SK-N-SH (cell line): Measurements from ENCODE around the gene MIS18A. TPM values are rescaled to one million over a fixed set of nuclear protein-coding genes. Genes with fewer than 3 reads are reported as not detected.

Experiments
- CTCF ChIA-PET: fragments of 300-600, 350-600 bp; formaldehyde crosslinking; extraction: SDS; loops from one replicate; lab custom pipeline; 2021; lab: Yijun Ruan, JAX
- POLR2A ChIA-PET: fragments of 350-600 bp; sonication (Branson Sonifier 250); formaldehyde crosslinking; extraction: SDS; loops from one replicate; lab custom pipeline; 2020; ENCODE audit warnings: antibody characterized with exemption, inconsistent platforms; lab: Yijun Ruan, JAX
- DNase-seq: peaks from one replicate; pipeline ENCODE4 v3.0.0; 2012
- H2AFZ ChIP-seq: fragments of 200-600 bp; sonication (generic); 2 replicates; pipeline ENCODE4 v1.8.1; 2016; ENCODE audit warnings: antibody characterized with exemption, mild to moderate bottlenecking, low read depth
- H3F3A ChIP-seq: fragments of 200-600 bp; sonication (generic); replicated peaks from 2 replicates; pipeline ENCODE3; 2016; ENCODE audit warnings: antibody characterized with exemption, mild to moderate bottlenecking; ENCODE audit not compliant: insufficient read depth
- H3K27ac ChIP-seq, 2 experiments: fragments of 200-500 bp in 1 of 2; fragments of 200-600 bp in 1 of 2; sonication (Bioruptor generic) in 1 of 2; sonication (generic), shearing (Covaris generic) in 1 of 2; 2 replicates each; pipeline versions ENCODE4 v1.5.1 to v1.6.1; 2014 to 2016; ENCODE audit warnings: low read depth in 2 of 2, inconsistent platforms in 1 of 2, low read length in 1 of 2, mild to moderate bottlenecking in 1 of 2, mixed read lengths in 1 of 2
- H3K27me3 ChIP-seq: fragments of 200-600 bp; sonication (generic), shearing (Covaris generic); 2 replicates; pipeline ENCODE4 v1.6.1; 2016; ENCODE audit warnings: mixed run types; ENCODE audit not compliant: insufficient read depth
- H3K36me3 ChIP-seq, 2 experiments: fragments of 200-500 bp in 1 of 2; fragments of 200-600 bp in 1 of 2; sonication (Bioruptor generic) in 1 of 2; sonication (generic) in 1 of 2; replicated peaks in 1 of 2; 2 replicates each; pipeline versions ENCODE3 to v1.5.1; 2014 to 2016; ENCODE audit warnings: low read length in 1 of 2, mild to moderate bottlenecking in 1 of 2; ENCODE audit not compliant: insufficient read depth in 2 of 2, control insufficient read depth in 1 of 2
- H3K4me1 ChIP-seq, 2 experiments: fragments of 200-500 bp in 1 of 2; fragments of 200-600 bp in 1 of 2; sonication (Bioruptor generic) in 1 of 2; sonication (generic), shearing (Covaris generic) in 1 of 2; 2 replicates each; pipeline versions ENCODE4 v1.5.1 to v1.6.1; 2014 to 2016; ENCODE audit warnings: low read depth in 1 of 2, low read length in 1 of 2, mixed run types in 1 of 2; ENCODE audit not compliant: insufficient read depth in 2 of 2, control insufficient read depth in 1 of 2
- H3K4me2 ChIP-seq: fragments of 200-600 bp; sonication (generic), shearing (Covaris generic); 2 replicates; pipeline ENCODE4 v1.6.1; 2017; ENCODE audit warnings: mixed run types
- H3K4me3 ChIP-seq, 2 experiments: fragments of 200-500 bp in 1 of 2; fragments of 200-600 bp in 1 of 2; sonication (Bioruptor generic) in 1 of 2; sonication (generic), shearing (Covaris generic) in 1 of 2; 2 replicates each; pipeline versions ENCODE4 v1.5.1 to v1.8.1; 2014 to 2016; ENCODE audit warnings: low read depth in 2 of 2, inconsistent platforms in 1 of 2, low read length in 1 of 2, mild to moderate bottlenecking in 1 of 2, mixed read lengths in 1 of 2, moderate library complexity in 1 of 2
- H3K79me2 ChIP-seq: fragments of 200-600 bp; sonication (generic); 2 replicates; pipeline ENCODE4 v1.8.1; 2017; ENCODE audit warnings: mild to moderate bottlenecking; ENCODE audit not compliant: insufficient read depth
- H3K9ac ChIP-seq: fragments of 200-600 bp; sonication (generic); 2 replicates; pipeline ENCODE4 v1.6.1; 2017; ENCODE audit warnings: mixed run types
- H3K9me2 ChIP-seq: fragments of 200-600 bp; sonication (generic); 2 replicates; pipeline ENCODE4 v1.6.1; 2017; ENCODE audit warnings: mixed run types
- H3K9me3 ChIP-seq: fragments of 200-600 bp; sonication (generic); 2 replicates; pipeline ENCODE4 v1.6.1; 2017; ENCODE audit warnings: mixed run types, mild to moderate bottlenecking, moderate library complexity
- H4K20me1 ChIP-seq: fragments of 200-600 bp; sonication (generic); 2 replicates; pipeline ENCODE4 v1.6.1; 2017; ENCODE audit warnings: mild to moderate bottlenecking, mixed run types; ENCODE audit not compliant: insufficient read depth
- CHD2 ChIP-seq: fragments of 150-350 bp; IDR thresholded peaks from 2 replicates; pipeline ENCODE4 v1.6.1; 2018; ENCODE audit warnings: low read length; ENCODE audit not compliant: partially characterized antibody
- CTCF ChIP-seq: fragments of 200-600 bp; sonication (generic); IDR thresholded peaks from 2 replicates; pipeline ENCODE4 v1.6.1; 2017; ENCODE audit warnings: antibody characterized with exemption, mild to moderate bottlenecking, moderate library complexity
- ELF1 ChIP-seq: IDR thresholded peaks from 2 replicates; pipeline ENCODE4 v1.4.0; 2012
- EP300 ChIP-seq, 2 experiments: IDR thresholded peaks; 2 replicates each; pipeline versions ENCODE4 v1.4.0 to v1.6.1; 2012; ENCODE audit warnings: borderline replicate concordance in 1 of 2, low read depth in 1 of 2, low read length in 1 of 2
- EZH2phosphoT487 ChIP-seq: fragments of 200-600 bp; sonication (generic); IDR thresholded peaks from 2 replicates; pipeline ENCODE4 v1.6.1; 2017; ENCODE audit warnings: low read depth, mixed run types, mild to moderate bottlenecking, antibody characterized with exemption, moderate library complexity, borderline replicate concordance
- GABPA ChIP-seq: IDR thresholded peaks from 2 replicates; pipeline ENCODE4 v1.4.0; 2012; ENCODE audit warnings: low read depth, mild to moderate bottlenecking
- MEF2A ChIP-seq: IDR thresholded peaks from 2 replicates; pipeline ENCODE4 v1.4.0; 2012; ENCODE audit warnings: low read depth, borderline replicate concordance
- NFIC ChIP-seq: IDR thresholded peaks from 2 replicates; pipeline ENCODE4 v1.4.0; 2012; ENCODE audit warnings: borderline replicate concordance
- NRF1 ChIP-seq: IDR thresholded peaks from 2 replicates; pipeline ENCODE4 v1.6.1; 2012; ENCODE audit warnings: low read depth, mild to moderate bottlenecking, low read length
- POLR2AphosphoS5 ChIP-seq: IDR thresholded peaks from 2 replicates; pipeline ENCODE4 v1.6.1; 2012; ENCODE audit warnings: low read depth, low read length
- RAD21 ChIP-seq: IDR thresholded peaks from 2 replicates; pipeline ENCODE4 v1.6.1; 2012; ENCODE audit warnings: mild to moderate bottlenecking, low read length
- RXRA ChIP-seq: IDR thresholded peaks from 2 replicates; pipeline ENCODE4 v1.4.0; 2012; ENCODE audit warnings: low read depth, mild to moderate bottlenecking, borderline replicate concordance
- SMC3 ChIP-seq: IDR thresholded peaks from 2 replicates; pipeline ENCODE4 v1.6.1; 2012; ENCODE audit warnings: low read depth, low read length, improper control_type of control experiment
- TEAD4 ChIP-seq: IDR thresholded peaks from 2 replicates; pipeline ENCODE4 v1.4.0; 2012; ENCODE audit warnings: mild to moderate bottlenecking, borderline replicate concordance; ENCODE audit not compliant: insufficient read depth
- YY1 ChIP-seq: IDR thresholded peaks from 2 replicates; pipeline ENCODE4 v1.4.0; 2012; ENCODE audit warnings: low read depth, mild to moderate bottlenecking
- WGBS: methylation state at CpG from one replicate; pipeline ENCODE4 v1.1.6; 2017; ENCODE audit warnings: low lambda C conversion rate; 5-methylcytosine and 5-hydroxymethylcytosine counted together
- polyA plus RNA-seq, 3 experiments: library from polyadenylated mRNA; depleted of rRNA; stranded (reverse); fragments of >200 nt; gene quantifications; 2 replicates each; pipeline ENCODE4 v1.2.3, GENCODE V29; 2012
- TF ChIP-seq, protein P1 (sequence below): IDR thresholded peaks from 2 replicates; pipeline ENCODE4 v1.4.0; 2012; ENCODE audit warnings: low read depth, borderline replicate concordance
- TF ChIP-seq, protein P2 (sequence below): IDR thresholded peaks from 2 replicates; pipeline ENCODE4 v1.4.0; 2012; ENCODE audit warnings: low read depth
- TF ChIP-seq, protein P3 (sequence below): IDR thresholded peaks from 2 replicates; pipeline ENCODE4; 2012

Gene MIS18A
- polyA plus RNA-seq, 1 of the 3 experiments (the other 2 are of a cell fraction), result 14.2 TPM

DNA sequence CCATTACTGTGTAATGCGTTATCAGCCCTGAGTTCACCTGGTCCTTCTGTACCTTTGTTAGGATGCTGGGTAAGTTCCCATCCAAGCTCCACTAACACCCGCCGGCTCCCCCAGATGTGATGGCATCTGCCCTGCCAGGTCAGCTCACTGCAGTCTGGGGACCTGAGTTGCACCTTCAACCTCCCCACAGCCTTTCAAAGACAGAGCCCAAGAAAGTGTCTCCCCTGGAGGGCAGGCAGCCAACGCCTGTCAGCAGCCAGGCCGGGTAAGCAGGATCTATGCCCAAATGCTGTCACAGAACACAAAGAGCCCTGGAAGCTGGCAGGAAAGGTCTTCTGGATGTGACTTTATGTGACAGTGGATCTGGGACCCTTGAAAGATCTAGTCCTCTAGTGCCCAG is 33.5 kb upstream of the MIS18A start:
- Histone ChIP-seq H3K36me3 (peaks cover 21 to 57% of the 10 kb centered on the region in 2 experiments), H3K9me3 (no peaks in the 10 kb centered on the region), H3K4me1 (no peaks in the 10 kb centered on the region), H3K4me3 (no peak overlapping the region), H3K4me2 (no peak overlapping the region), H3F3A (no peaks in the 10 kb centered on the region), H3K79me2 (peaks cover 14% of the 10 kb centered on the region; the same call in 1 of the 2 replicates), H3K9ac (no peak overlapping the region), H2AFZ (no peak overlapping the region), H3K27me3 (no peaks in the 10 kb centered on the region), H4K20me1 (0 out of 2 replicates have a peak, but pooled peaks cover 3% of the 10 kb centered on the region), H3K27ac (no peak overlapping the region), H3K9me2 (no peaks in the 10 kb centered on the region)
- 100% methylated on average over 5 of the region's 5 CpGs for WGBS
- TF ChIP-seq CTCF, result no peak
- no peak for DNase-seq
- ChIA-PET POLR2A (no interaction called here), CTCF (no interaction called here)

GRCh38 chr21:32311621-32312020 is 32.8 kb upstream of the MIS18A start:
- CTCF ChIA-PET, result interaction anchor here (1.1 kb wide), 1 partner anchor 91 kb away, joined by 3 read pairs; no protein-coding TSS in a partner anchor
- no peak overlapping the region for H3K27ac ChIP-seq
- peaks cover 21 to 53% of the 10 kb centered on the region in 2 experiments for H3K36me3 ChIP-seq
- no peaks in the 10 kb centered on the region for H3K27me3 ChIP-seq
- no peaks in the 10 kb centered on the region for H3K9me2 ChIP-seq
- POLR2A ChIA-PET, result no interaction called here
- no peak overlapping the region for H2AFZ ChIP-seq
- H3K4me1 ChIP-seq, result no peaks in the 10 kb centered on the region
- no peaks in the 10 kb centered on the region for H3K9me3 ChIP-seq
- peaks cover 9% of the 10 kb centered on the region; the same call in 1 of the 2 replicates for H3K79me2 ChIP-seq
- H4K20me1 ChIP-seq, result 0 out of 2 replicates have a peak, but pooled peaks cover 3% of the 10 kb centered on the region
- no peak overlapping the region for H3K4me3 ChIP-seq
- H3K4me2 ChIP-seq, result no peak overlapping the region
- TF ChIP-seq, protein P1, sequence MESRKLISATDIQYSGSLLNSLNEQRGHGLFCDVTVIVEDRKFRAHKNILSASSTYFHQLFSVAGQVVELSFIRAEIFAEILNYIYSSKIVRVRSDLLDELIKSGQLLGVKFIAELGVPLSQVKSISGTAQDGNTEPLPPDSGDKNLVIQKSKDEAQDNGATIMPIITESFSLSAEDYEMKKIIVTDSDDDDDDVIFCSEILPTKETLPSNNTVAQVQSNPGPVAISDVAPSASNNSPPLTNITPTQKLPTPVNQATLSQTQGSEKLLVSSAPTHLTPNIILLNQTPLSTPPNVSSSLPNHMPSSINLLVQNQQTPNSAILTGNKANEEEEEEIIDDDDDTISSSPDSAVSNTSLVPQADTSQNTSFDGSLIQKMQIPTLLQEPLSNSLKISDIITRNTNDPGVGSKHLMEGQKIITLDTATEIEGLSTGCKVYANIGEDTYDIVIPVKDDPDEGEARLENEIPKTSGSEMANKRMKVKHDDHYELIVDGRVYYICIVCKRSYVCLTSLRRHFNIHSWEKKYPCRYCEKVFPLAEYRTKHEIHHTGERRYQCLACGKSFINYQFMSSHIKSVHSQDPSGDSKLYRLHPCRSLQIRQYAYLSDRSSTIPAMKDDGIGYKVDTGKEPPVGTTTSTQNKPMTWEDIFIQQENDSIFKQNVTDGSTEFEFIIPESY, result no peak
- TF ChIP-seq EZH2phosphoT487 (no peak), ELF1 (no peak), TEAD4 (no peak), CHD2 (no peak), RAD21 (no peak), NRF1 (no peak), MEF2A (no peak), POLR2AphosphoS5 (no peak), NFIC (no peak), EP300 (IDR thresholded peaks at IDR 0.05; ENCODE audit: borderline replicate concordance in 1 of 2, low read depth in 1 of 2, low read length in 1 of 2) (no peak), GABPA (no peak), YY1 (no peak), RXRA (no peak), CTCF (no peak), SMC3 (no peak)
- TF ChIP-seq, protein P2, sequence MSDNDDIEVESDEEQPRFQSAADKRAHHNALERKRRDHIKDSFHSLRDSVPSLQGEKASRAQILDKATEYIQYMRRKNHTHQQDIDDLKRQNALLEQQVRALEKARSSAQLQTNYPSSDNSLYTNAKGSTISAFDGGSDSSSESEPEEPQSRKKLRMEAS, result no peak
- TF ChIP-seq, protein P3, sequence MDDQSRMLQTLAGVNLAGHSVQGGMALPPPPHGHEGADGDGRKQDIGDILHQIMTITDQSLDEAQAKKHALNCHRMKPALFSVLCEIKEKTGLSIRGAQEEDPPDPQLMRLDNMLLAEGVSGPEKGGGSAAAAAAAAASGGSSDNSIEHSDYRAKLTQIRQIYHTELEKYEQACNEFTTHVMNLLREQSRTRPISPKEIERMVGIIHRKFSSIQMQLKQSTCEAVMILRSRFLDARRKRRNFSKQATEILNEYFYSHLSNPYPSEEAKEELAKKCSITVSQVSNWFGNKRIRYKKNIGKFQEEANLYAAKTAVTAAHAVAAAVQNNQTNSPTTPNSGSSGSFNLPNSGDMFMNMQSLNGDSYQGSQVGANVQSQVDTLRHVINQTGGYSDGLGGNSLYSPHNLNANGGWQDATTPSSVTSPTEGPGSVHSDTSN, result no peak
- WGBS, result 100% methylated on average over 3 of the region's 9 CpGs
- H3F3A ChIP-seq, result no peaks in the 10 kb centered on the region
- no peak for DNase-seq
- H3K9ac ChIP-seq, result no peak overlapping the region
